ENCODE data around the gene DOCK9. TPM values are rescaled to one million over a fixed set of nuclear protein-coding genes. Genes with fewer than 3 reads are reported as not detected.

Gene DOCK9
- total RNA-seq, 6 experiments from 2014 or later = 21.8 to 30.5 (median 25.5) TPM

- Mint-ChIP-seq H3K27me3 (ENCODE audit: insufficient read depth) (peaks cover 9% of the 10 kb centered on the region), H3K27ac (no peak overlapping the region), H3K4me1 (ENCODE audit: low read depth) (no peaks in the 10 kb centered on the region), H3K36me3 (ENCODE audit: low read depth) (peaks cover 19% of the 10 kb centered on the region), H3K9me3 (no peaks in the 10 kb centered on the region), H3K4me3 (no peak overlapping the region)
- TF ChIP-seq, protein P1, sequence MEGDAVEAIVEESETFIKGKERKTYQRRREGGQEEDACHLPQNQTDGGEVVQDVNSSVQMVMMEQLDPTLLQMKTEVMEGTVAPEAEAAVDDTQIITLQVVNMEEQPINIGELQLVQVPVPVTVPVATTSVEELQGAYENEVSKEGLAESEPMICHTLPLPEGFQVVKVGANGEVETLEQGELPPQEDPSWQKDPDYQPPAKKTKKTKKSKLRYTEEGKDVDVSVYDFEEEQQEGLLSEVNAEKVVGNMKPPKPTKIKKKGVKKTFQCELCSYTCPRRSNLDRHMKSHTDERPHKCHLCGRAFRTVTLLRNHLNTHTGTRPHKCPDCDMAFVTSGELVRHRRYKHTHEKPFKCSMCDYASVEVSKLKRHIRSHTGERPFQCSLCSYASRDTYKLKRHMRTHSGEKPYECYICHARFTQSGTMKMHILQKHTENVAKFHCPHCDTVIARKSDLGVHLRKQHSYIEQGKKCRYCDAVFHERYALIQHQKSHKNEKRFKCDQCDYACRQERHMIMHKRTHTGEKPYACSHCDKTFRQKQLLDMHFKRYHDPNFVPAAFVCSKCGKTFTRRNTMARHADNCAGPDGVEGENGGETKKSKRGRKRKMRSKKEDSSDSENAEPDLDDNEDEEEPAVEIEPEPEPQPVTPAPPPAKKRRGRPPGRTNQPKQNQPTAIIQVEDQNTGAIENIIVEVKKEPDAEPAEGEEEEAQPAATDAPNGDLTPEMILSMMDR (IDR thresholded peaks at IDR 0.05) = no peak
- no peak for DNase-seq
Observed at GRCh38 chr13:98791611-98792010, 186.3 kb downstream of the DOCK9 start.

DNA sequence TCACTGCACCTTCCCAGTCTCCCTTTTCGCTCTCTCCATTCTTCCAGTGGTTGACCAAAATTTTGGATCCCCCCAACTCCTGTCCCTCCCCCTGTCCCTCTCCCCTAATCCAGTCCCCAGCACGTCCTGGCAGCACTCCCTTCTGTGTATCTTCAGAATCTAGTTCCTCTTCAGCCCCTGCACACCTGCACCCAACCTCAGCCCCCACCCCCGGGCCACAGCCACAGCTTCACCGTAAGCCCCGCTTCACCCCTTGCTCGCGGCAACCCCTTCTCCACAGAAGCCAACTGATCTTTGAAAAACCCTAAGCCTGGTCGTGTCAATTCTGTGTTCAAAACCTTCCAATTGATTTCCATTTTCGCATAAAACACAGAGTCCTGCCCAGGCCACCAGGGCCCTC is 189.9 kb downstream of the DOCK9 start:
- TF ChIP-seq, protein P1 (IDR thresholded peaks at IDR 0.05) = no peak

DNA sequence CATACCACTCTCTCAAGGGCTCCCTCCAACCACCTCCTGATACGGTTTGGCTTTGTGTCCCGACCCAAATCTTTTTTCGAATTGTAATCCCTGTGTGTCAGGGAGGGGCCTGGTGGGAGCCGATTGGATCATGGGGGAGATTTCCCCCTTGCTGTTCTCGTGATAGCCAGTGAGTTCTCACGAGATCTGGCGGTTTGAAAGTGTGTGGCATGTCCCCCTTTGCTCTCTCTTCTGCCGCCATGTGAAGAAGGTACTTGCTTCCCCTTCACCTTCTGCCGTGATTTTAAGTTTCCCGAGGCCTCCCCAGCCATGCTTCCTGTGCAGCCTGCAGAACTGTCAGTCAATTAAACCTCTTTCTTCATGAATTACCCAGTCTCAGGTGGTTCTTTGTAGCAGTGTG is 190.7 kb downstream of the DOCK9 start:
- Mint-ChIP-seq H3K36me3 (ENCODE audit: low read depth) (no peaks in the 10 kb centered on the region), H3K27ac (no peak overlapping the region), H3K4me3 (no peak overlapping the region), H3K27me3 (ENCODE audit: insufficient read depth) (peaks cover 13% of the 10 kb centered on the region), H3K9me3 (no peaks in the 10 kb centered on the region), H3K4me1 (ENCODE audit: low read depth) (no peaks in the 10 kb centered on the region)
- no peak for DNase-seq
- TF ChIP-seq, protein P1 (IDR thresholded peaks at IDR 0.05) = no peak

More for the DNA sequence above, 189.9 kb downstream of the DOCK9 start:
- H3K4me3 Mint-ChIP-seq = no peak overlapping the region
- H3K27me3 Mint-ChIP-seq (ENCODE audit: insufficient read depth) = peaks cover 11% of the 10 kb centered on the region
- peaks cover 6% of the 10 kb centered on the region; the same call in 1 of the 2 replicates for H3K36me3 Mint-ChIP-seq (ENCODE audit: low read depth)
- H3K4me1 Mint-ChIP-seq (ENCODE audit: low read depth) = no peaks in the 10 kb centered on the region
- no peak overlapping the region for H3K27ac Mint-ChIP-seq
- H3K9me3 Mint-ChIP-seq = no peaks in the 10 kb centered on the region
- no peak for DNase-seq

DNA sequence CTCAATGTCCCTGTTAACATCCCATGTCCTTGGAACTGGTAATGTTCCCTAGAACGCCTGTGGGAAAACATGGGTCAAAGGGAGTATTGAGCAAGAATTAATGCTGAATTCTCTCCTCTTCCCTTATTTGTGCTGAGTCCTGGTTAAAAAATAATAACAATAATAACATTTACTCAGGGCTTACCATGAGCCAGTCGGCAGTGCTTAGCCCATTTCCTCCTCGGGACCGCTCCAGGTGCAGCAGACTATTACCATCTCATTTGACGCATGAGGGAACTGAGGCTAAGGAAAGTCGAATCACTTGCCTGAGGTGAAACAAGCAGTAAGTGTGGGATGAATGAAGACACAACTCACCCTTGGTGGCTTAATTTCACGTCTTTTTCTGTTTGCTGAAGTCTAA is 191.8 kb downstream of the DOCK9 start:
- Mint-ChIP-seq H3K9me3 (no peaks in the 10 kb centered on the region), H3K27ac (no peak overlapping the region), H3K36me3 (ENCODE audit: low read depth) (no peaks in the 10 kb centered on the region), H3K27me3 (ENCODE audit: insufficient read depth) (peaks cover 17% of the 10 kb centered on the region), H3K4me1 (ENCODE audit: low read depth) (no peaks in the 10 kb centered on the region), H3K4me3 (no peak overlapping the region)
- TF ChIP-seq, protein P1 (IDR thresholded peaks at IDR 0.05) = no peak
- no peak for DNase-seq

DNA sequence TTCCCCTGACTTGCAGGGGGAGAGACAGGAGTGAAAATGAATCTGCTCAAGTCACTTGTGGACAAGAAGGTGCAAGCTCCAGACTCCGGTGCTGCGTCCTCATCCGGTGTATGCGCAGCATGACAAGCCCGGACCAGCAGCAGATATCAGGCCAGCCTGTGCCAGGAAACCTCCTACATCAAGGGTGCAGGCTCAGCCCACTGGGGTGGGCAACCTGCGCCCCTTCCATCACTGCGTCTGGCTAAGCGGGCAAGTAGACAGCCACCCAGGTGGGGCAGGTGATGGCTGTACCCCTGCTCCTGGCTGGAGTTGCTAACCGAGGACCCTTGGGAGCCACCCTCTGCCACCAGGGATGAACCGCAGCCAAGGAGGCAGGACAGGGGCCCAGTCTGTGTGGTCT is 192.5 kb downstream of the DOCK9 start:
- no peaks in the 10 kb centered on the region for H3K4me1 Mint-ChIP-seq (ENCODE audit: low read depth)
- H3K27ac Mint-ChIP-seq = no peak overlapping the region
- no peak overlapping the region for H3K4me3 Mint-ChIP-seq
- no peaks in the 10 kb centered on the region for H3K36me3 Mint-ChIP-seq (ENCODE audit: low read depth)
- H3K9me3 Mint-ChIP-seq = no peaks in the 10 kb centered on the region
- TF ChIP-seq, protein P1 (IDR thresholded peaks at IDR 0.05) = no peak
- DNase-seq = no peak
- H3K27me3 Mint-ChIP-seq (ENCODE audit: insufficient read depth) = peaks cover 17% of the 10 kb centered on the region

GRCh38 chr13:98784666-98785065 is 193.2 kb downstream of the DOCK9 start:
- Mint-ChIP-seq H3K4me1 (ENCODE audit: low read depth) (no peaks in the 10 kb centered on the region), H3K36me3 (ENCODE audit: low read depth) (no peaks in the 10 kb centered on the region), H3K9me3 (no peaks in the 10 kb centered on the region), H3K27me3 (ENCODE audit: insufficient read depth) (peaks cover 19% of the 10 kb centered on the region), H3K27ac (no peak overlapping the region), H3K4me3 (no peak overlapping the region)
- no peak for DNase-seq
- TF ChIP-seq, protein P1 (IDR thresholded peaks at IDR 0.05) = no peak

Measured in HFFc6 (cell line).